GM12878 (cell line): ENCODE results near the gene IQGAP3.

Source experiments
- CHD1 ChIP-seq: IDR thresholded peaks from 2 replicates; pipeline ENCODE4 v1.6.1; 2012; ENCODE audit warnings: low read depth, low read length, improper control_type of control experiment
- CTCF ChIP-seq, 3 experiments: IDR thresholded peaks in 2 of 3; conservative IDR thresholded peaks in 1 of 3; 2 replicates each; pipeline ENCODE4 v1.5.1; 2011; ENCODE audit warnings: low read depth in 3 of 3, low read length in 3 of 3, mild to moderate bottlenecking in 3 of 3, control low read depth in 2 of 3, moderate library complexity in 2 of 3, inconsistent platforms in 1 of 3, mixed read lengths in 1 of 3; ENCODE audit not compliant: control insufficient read depth in 2 of 3, insufficient read depth in 1 of 3; ENCODE audit errors: extremely low read depth in 1 of 3
- MXI1 ChIP-seq: fragments of 150-350 bp; IDR thresholded peaks from 2 replicates; pipeline ENCODE4 v1.6.1; 2011; ENCODE audit warnings: low read depth, mild to moderate bottlenecking, inconsistent platforms, low read length, improper control_type of control experiment
- POLR2A ChIP-seq: IDR thresholded peaks from 2 replicates; pipeline ENCODE4 v1.6.1; 2011; ENCODE audit warnings: low read depth, mild to moderate bottlenecking, low read length
- SP1 ChIP-seq: IDR thresholded peaks from one replicate; pipeline ENCODE4 v1.6.1; 2011; ENCODE audit warnings: low read depth, low read length
- SREBF1 ChIP-seq: IDR thresholded peaks from 2 replicates; pipeline ENCODE4 v1.6.1; 2012; ENCODE audit warnings: mild to moderate bottlenecking, low read length
- USF2 ChIP-seq: IDR thresholded peaks from 2 replicates; pipeline ENCODE4 v1.6.1; 2011; ENCODE audit warnings: low read depth, low read length, improper control_type of control experiment, borderline replicate concordance
- ZNF217 ChIP-seq: fragments of 450-650 bp; IDR thresholded peaks from 2 replicates; pipeline ENCODE4 v1.6.1; 2017; ENCODE audit warnings: antibody characterized with exemption, mild to moderate bottlenecking

DNA sequence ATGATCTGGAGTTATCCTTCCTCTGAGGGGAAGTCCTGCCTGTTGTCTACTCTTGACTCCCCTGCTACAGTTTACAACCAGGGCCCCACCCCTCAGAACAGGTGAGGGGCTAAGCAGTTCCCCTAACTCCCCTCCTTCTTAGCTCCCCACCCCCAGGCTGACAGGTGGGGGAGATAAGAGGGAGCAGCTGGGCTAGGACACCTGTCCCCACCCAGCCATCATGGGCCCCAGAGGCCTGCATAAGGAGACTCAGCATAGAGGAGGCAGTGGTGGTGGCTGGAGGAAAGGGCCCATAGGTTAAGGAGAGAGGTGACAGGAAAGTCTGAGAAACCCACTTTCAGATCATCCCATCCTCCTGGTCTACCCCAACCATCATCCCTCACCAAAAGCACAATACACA is 78.6 kb downstream of the IQGAP3 start:
- no peak for TF ChIP-seq CTCF (IDR thresholded peaks at IDR 0.05 in 2 of 3, conservative IDR thresholded peaks at IDR 0.05 in 1 of 3; ENCODE audit: control insufficient read depth in 2 of 3, extremely low read depth in 1 of 3, insufficient read depth in 1 of 3, low read depth in 3 of 3, low read length in 3 of 3)
- no peak for TF ChIP-seq MXI1
- TF ChIP-seq SREBF1: no peak
- no peak for TF ChIP-seq ZNF217
- no peak for TF ChIP-seq USF2
- no peak for TF ChIP-seq POLR2A
- TF ChIP-seq SP1: no peak
- no peak for TF ChIP-seq CHD1
